GM18502 (cell line): ENCODE data around the gene BEAN1.

ENCODE experiments used
- ATAC-seq: cut with Tn5 transposase; IDR thresholded peaks from one replicate; pipeline ENCODE4 v1.9.1; 2021; ENCODE audit warnings: mild to moderate bottlenecking; ENCODE audit not compliant: unreplicated experiment, poor library complexity

The BEAN1 gene

GRCh38 chr16:66427036-66427860, at the start of gene BEAN1:
Gene BEAN1, plus strand, starts transcription at chr16:66427295. Its CDS starts 10,382 bp downstream, at chr16:66437677.
- ATAC-seq = no peak

GRCh38 chr16:66377324-66377723, 49.8 kb upstream of the BEAN1 start:
- no peak for ATAC-seq

GRCh38 chr16:66378741-66379570, 48.1 kb upstream of the BEAN1 start:
- ATAC-seq = no peak

GRCh38 chr16:66379571-66379941, 47.5 kb upstream of the BEAN1 start:
- ATAC-seq = no peak

- ATAC-seq = no peak
Measured at GRCh38 chr16:66380421-66380820, 46.7 kb upstream of the BEAN1 start.

- no peak for ATAC-seq
Measured at GRCh38 chr16:66381585-66382170, 45.4 kb upstream of the BEAN1 start.

- ATAC-seq = no peak
Measured at GRCh38 chr16:66382171-66382965, 44.7 kb upstream of the BEAN1 start.

GRCh38 chr16:66382966-66383299, 44.2 kb upstream of the BEAN1 start:
- ATAC-seq = no peak

- no peak for ATAC-seq
Measured at GRCh38 chr16:66383551-66383950, 43.5 kb upstream of the BEAN1 start.

GRCh38 chr16:66385415-66385814, 41.7 kb upstream of the BEAN1 start:
- no peak for ATAC-seq

GRCh38 chr16:66386629-66387622, 40.2 kb upstream of the BEAN1 start:
- ATAC-seq = no peak

GRCh38 chr16:66387817-66388332, 39.2 kb upstream of the BEAN1 start:
- no peak for ATAC-seq

- ATAC-seq = no peak
Measured at GRCh38 chr16:66388350-66389139, 38.5 kb upstream of the BEAN1 start.

GRCh38 chr16:66389256-66390176, 37.6 kb upstream of the BEAN1 start:
- no peak for ATAC-seq

GRCh38 chr16:66390346-66391108, 36.6 kb upstream of the BEAN1 start:
- no peak for ATAC-seq
